ENCODE results near the gene ROBO1.

- TF ChIP-seq CTCF (IDR thresholded peaks at IDR 0.05) (no peak), EZH2 (IDR thresholded peaks at IDR 0.05) (no peak), EZH2phosphoT487 (IDR thresholded peaks at IDR 0.05) (no peak)
Measured at GRCh38 chr3:78844307-78844706, 923.5 kb downstream of the ROBO1 start.
